ENCODE measurements around the gene TBCD.

TBCD gene

GRCh38 chr17:82859431-82860403 lies 107.9 kb downstream of the TBCD start:
- in situ Hi-C loops (cut with MboI; ENCODE audit: low pct_unique_long_range_greater_than_20kb, low sequenced_read_pairs, unreplicated experiment): no loop called here
- peak; percentile 79 for DNase-seq (ENCODE audit: low spot score)
- TF ChIP-seq CTCF (IDR thresholded peaks at IDR 0.05; ENCODE audit: extremely low read depth, insufficient read depth, missing control alignments): no peak

DNA sequence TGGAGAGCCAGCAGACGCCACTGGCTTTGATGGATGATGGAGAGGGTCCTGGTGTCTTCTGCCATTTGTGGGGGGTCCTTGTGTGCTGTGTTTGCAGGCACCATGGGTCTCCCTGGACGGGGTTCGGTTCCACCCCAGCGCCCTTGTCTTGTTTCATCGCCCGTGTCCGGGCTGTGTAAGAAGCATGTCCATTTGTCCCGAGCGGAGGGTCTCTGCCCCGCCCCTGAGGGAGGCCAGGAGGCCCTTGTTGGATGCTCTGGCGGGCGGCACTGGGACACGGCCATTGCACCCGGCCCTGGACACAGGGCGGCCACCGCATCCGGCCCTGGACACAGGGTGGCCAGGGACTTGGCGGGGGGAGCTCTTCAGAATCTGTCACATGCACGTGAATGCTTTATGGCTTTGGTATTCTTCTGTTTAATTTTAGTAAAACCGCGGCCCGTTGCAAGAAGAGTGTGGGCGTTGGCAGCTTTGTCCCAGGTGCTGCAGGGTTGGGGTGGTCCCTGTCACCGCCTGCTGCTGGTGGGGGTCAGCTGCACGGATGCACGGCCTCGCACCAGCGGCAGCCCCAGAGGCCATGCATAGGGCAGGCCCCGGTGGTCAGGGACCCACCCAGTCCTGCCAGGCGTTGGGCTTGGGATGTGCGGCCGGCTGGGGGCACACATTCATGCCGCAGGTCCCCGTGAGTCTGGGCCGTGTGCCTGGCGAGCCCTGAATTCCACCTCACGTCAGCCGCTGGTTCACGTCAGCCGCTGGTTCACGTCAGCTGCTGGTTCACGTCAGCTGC lies 108.9 kb downstream of the TBCD start:
- in situ Hi-C loops (cut with MboI; ENCODE audit: low pct_unique_long_range_greater_than_20kb, low sequenced_read_pairs, unreplicated experiment): no loop called here
- DNase-seq (ENCODE audit: low spot score): no peak
- TF ChIP-seq CTCF (IDR thresholded peaks at IDR 0.05; ENCODE audit: extremely low read depth, insufficient read depth, missing control alignments): no peak

- DNase-seq (ENCODE audit: low spot score): no peak
- no peak for TF ChIP-seq CTCF (IDR thresholded peaks at IDR 0.05; ENCODE audit: extremely low read depth, insufficient read depth, missing control alignments)
Measured at GRCh38 chr17:82861393-82861775, 109.5 kb downstream of the TBCD start.

GRCh38 chr17:82862191-82862590 lies 110.3 kb downstream of the TBCD start:
- in situ Hi-C loops (cut with MboI; ENCODE audit: low pct_unique_long_range_greater_than_20kb, low sequenced_read_pairs, unreplicated experiment): no loop called here
- DNase-seq (ENCODE audit: low spot score): no peak
- TF ChIP-seq CTCF (IDR thresholded peaks at IDR 0.05; ENCODE audit: extremely low read depth, insufficient read depth, missing control alignments): no peak

More at GRCh38 chr17:82861393-82861775, 109.5 kb downstream of the TBCD start:
- in situ Hi-C loops (cut with MboI; ENCODE audit: low pct_unique_long_range_greater_than_20kb, low sequenced_read_pairs, unreplicated experiment): no loop called here

- TF ChIP-seq CTCF (IDR thresholded peaks at IDR 0.05; ENCODE audit: extremely low read depth, insufficient read depth, missing control alignments): no peak
- DNase-seq (ENCODE audit: low spot score): no peak
- in situ Hi-C loops (cut with MboI; ENCODE audit: low pct_unique_long_range_greater_than_20kb, low sequenced_read_pairs, unreplicated experiment): no loop called here
Measured at GRCh38 chr17:82862737-82863382, 111.0 kb downstream of the TBCD start.

DNA sequence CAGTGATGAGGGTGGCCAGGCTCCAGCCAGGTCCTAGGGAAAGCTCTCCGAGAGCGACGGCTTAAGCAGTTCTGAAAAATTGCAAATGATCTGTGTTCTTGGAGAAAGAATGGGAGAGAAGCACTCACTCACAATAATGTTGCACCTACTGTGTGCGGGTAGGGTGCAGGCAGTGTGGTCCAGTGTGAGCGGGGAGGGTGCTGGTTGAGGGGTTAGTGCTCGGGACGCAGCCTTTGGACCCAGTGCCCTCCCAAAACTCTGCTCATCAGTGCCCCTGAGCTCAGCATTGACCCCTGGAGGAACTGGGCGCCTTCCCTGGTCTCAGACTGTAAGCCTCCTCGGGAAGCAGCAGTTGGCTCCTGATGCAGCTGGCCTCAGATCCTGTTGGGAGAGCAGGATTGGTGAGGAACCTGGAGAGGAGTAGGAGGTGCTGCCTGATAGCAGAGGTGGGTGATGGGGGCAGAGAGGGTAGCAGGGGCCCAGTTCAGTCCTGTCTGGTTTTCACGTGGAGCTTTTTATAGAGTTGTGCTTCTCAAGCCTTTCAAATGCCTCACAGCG lies 111.6 kb downstream of the TBCD start:
- no peak for DNase-seq (ENCODE audit: low spot score)
- TF ChIP-seq CTCF (IDR thresholded peaks at IDR 0.05; ENCODE audit: extremely low read depth, insufficient read depth, missing control alignments): no peak
- in situ Hi-C loops (cut with MboI; ENCODE audit: low pct_unique_long_range_greater_than_20kb, low sequenced_read_pairs, unreplicated experiment): no loop called here

Measured in GM13977 (cell line).